Natural killer cell treated with Interleukin-12 subunit alpha and Interleukin-12 subunit beta and Interleukin-15 and Interleukin-18, amount 100 ng/mL, for 72 hours (primary cell): ENCODE results near the gene RALGDS. TPM values are rescaled to one million over a fixed set of nuclear protein-coding genes. Genes with fewer than 3 reads are reported as not detected.

Experiments
- ATAC-seq, 2 donors: fragments of 150-1000 bp; cut with Tn5 transposase in 1 of 2; sonication (Bioruptor Pico), chemical (Tn5 transposase) in 1 of 2; 2 replicates each; pipeline ENCODE4 v1.10.0; 2021
- DNase-seq: peaks from one replicate; pipeline ENCODE4 v3.0.0; 2022; ENCODE audit warnings: low spot score
- H3K27ac Mint-ChIP-seq, 2 donors: 1 replicate in 1 of 2; 2 replicates in 1 of 2; pipeline ENCODE4 v1.8.0; 2022; ENCODE audit warnings: mixed read lengths in 2 of 2, mild to moderate bottlenecking in 1 of 2, moderate library complexity in 1 of 2
- H3K27me3 Mint-ChIP-seq, 2 donors: 1 replicate in 1 of 2; 2 replicates in 1 of 2; pipeline ENCODE4 v1.8.0; 2022; ENCODE audit warnings: mixed read lengths in 2 of 2
- H3K36me3 Mint-ChIP-seq: one replicate; pipeline ENCODE4 v1.8.0; 2022; ENCODE audit warnings: mixed read lengths
- H3K4me1 Mint-ChIP-seq, 2 donors: 1 replicate in 1 of 2; 2 replicates in 1 of 2; pipeline ENCODE4 v1.8.0; 2022; ENCODE audit warnings: low read depth in 2 of 2, mixed read lengths in 2 of 2, mild to moderate bottlenecking in 1 of 2
- H3K4me3 Mint-ChIP-seq: one replicate; pipeline ENCODE4 v1.8.0; 2022; ENCODE audit warnings: mixed read lengths
- H3K9me3 Mint-ChIP-seq: 2 replicates; pipeline ENCODE4 v1.8.0; 2022; ENCODE audit warnings: mixed read lengths
- total RNA-seq, 2 donors: library from RNA; stranded (reverse); gene quantifications; one replicate each; pipeline ENCODE4 v1.2.3, GENCODE V29; 2022

Gene RALGDS
- total RNA-seq, 2 donors from 2014 or later: 138 to 159 TPM

DNA sequence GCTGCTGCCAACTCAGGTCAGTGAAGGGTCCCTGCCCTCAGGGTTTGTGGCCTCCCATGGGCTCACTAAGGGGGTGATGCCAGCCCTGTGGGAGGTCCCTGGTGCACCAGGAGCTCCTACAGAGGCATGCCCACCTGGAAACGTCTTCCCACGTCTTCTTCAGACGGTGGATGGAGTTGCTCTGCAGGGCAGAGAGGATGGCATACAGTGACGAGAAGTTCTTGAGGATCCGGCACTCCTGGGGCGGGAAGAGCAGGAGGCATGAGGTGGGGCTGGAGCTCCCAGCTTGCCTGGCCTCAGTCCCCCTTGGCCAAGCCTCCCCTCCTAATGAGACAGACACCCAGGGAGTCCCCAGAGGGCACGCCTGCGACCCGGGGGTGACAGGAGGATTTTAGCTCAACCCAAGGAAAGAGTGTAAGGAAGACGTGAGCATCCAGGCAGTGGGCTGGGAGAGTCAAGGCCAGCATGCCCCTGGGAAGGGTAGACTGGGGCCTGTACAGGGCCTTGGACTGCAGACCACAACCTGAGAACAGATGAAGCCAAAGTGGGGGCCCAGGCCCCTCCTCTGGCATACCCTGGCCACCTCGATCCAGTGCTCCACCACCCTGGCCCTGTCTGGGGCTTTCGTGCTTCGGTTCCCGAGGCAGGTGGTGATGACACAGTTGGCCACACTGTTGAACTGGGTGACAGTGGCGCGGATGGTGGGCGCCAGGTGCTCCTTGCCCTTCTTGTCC is 14.4 kb downstream of the RALGDS start:
- DNase-seq: peak; percentile 42
- Mint-ChIP-seq H3K4me3 (no peak overlapping the region), H3K4me1 (peaks cover 8 to 14% of the 10 kb centered on the region in 2 donors), H3K36me3 (no peaks in the 10 kb centered on the region), H3K9me3 (no peaks in the 10 kb centered on the region), H3K27ac (peak overlapping the region; percentile 31 to 74), H3K27me3 (no peaks in the 10 kb centered on the region)
- no peak for ATAC-seq

DNA sequence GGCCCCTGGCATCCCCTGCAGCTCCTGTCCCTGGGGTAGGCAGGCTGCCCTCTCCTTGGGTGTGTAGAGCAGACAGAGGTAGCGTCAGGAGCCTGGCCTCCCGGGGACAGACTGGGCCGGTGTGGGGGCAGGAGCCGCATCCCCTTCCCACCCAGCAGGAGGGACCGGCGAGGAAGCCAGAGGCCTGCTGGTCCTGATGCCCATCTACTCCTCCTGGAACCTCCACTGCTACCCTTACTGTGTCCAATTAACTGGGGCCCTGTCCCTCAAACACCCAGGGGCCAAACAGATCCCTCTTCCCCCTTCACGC is 15.6 kb downstream of the RALGDS start:
- H3K27ac Mint-ChIP-seq: no peak overlapping the region
- no peaks in the 10 kb centered on the region for H3K36me3 Mint-ChIP-seq
- no peak overlapping the region for H3K4me3 Mint-ChIP-seq
- H3K4me1 Mint-ChIP-seq: peaks cover 5 to 11% of the 10 kb centered on the region in 2 donors
- no peaks in the 10 kb centered on the region for H3K9me3 Mint-ChIP-seq
- ATAC-seq (no peak), DNase-seq (peak; percentile 32)
- H3K27me3 Mint-ChIP-seq: no peaks in the 10 kb centered on the region

DNA sequence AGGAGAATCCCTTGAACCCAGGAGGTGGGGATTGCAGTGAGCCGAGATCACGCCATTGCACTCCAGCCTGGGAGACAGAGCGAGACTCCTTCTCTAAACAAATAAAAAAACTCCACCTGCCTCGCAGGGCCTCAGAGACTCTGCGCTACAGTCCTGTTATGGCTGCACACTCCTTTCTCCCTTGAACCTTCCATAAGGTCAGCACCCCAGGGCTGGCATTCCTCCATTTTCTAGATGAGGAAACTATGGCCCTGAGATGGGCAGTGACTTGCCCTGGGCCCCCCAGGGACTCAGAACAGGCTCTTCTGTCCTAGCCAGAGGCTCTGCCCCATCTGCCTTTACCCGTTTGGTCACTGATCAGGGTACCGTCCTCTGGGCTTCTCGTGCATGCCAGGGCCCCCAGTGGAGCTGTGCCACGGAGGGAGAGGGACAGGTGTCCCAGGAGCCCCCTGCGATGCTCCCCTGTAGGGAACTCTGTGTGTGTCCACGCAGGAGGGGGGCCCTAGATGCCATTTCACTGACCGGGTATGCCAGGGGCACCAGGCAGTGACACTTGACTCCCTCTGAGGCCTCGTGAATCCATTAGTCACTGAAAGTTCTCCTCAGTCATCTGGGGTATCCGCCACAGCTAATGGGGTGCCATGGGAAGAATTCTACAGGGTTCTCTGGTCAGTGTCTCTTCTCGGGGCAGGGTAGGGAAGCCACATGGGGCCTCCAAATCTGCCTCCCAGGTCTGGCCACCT is 16.2 kb downstream of the RALGDS start:
- Mint-ChIP-seq H3K4me1 (peaks cover under 1 to 6% of the 10 kb centered on the region in 2 donors), H3K27me3 (no peaks in the 10 kb centered on the region), H3K36me3 (no peaks in the 10 kb centered on the region), H3K27ac (no peak overlapping the region), H3K9me3 (no peaks in the 10 kb centered on the region), H3K4me3 (no peak overlapping the region)
- ATAC-seq (no peak), DNase-seq (peak; percentile 18)

DNA sequence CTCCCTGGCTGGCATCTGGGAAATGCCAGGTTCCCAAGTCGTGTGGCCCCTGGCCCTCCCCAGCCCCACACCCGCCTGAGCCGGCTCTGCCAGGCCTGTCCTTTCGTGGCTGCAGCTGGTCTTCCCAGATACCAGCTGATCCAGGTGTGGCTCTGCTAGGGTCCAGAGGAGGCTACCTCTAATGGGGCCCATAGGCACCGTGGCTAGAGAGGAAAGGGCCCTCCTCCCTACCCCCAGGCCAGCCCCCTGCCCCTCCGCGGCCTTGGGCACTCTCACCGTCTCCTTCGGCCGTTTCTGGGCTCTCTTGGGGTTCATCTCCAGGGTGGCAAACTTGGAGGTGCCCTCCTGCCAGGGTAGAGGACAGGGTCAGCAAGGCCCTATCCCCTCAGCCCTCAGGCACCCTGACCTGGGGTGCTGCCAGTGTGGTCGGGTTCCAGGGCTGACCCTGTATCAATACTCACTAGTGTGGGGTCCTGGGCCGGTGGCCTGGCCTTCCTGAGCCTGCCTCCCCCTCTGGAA is 17.0 kb downstream of the RALGDS start:
- H3K9me3 Mint-ChIP-seq: no peaks in the 10 kb centered on the region
- peaks cover 0 to 6% of the 10 kb centered on the region in 2 donors for H3K4me1 Mint-ChIP-seq
- no peak for ATAC-seq
- H3K36me3 Mint-ChIP-seq: no peaks in the 10 kb centered on the region
- H3K27me3 Mint-ChIP-seq: no peaks in the 10 kb centered on the region
- no peak overlapping the region for H3K4me3 Mint-ChIP-seq
- DNase-seq: peak; percentile 56
- no peak overlapping the region for H3K27ac Mint-ChIP-seq

DNA sequence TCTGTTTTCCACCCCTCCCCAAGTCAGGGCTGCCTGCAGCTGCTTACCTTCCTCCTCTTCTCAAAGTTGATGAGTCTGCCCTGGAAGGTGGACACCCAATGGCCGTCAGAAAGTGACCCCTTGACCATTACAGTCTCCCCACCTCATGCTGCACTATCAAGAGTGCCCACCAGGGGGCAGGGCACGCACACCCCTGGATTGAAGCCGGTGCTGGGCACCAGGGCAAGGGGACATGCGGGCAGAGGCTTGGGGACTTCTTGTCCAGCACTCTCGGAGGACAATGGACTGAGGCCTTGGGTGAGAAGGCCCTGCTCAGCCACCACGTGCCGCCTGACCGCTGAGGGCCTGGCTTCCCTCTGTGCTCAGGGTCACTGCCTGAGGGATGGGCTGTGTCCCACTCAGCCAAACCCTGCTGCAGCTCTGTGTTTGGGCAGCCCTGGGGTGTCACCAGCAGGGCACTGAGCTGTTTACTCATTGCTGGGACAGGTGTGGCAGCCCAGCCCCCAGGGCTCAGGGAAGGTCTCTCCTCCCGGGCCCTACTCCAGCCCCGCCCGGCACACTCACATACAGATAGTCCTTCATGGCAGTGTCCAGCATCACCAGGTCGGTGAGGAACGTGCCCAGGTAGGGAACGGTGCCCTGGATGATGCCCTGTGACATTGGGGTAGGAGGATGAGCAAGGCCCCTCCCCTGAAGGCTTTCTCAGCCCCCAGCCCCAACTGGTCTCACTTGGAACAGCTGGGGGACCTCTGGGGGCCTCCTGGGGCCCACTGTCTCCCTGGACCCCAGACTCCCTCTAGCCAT is 17.7 kb downstream of the RALGDS start:
- H3K36me3 Mint-ChIP-seq: no peaks in the 10 kb centered on the region
- no peaks in the 10 kb centered on the region for H3K27me3 Mint-ChIP-seq
- peak overlapping the region; percentile 50 to 69 for H3K27ac Mint-ChIP-seq
- H3K4me3 Mint-ChIP-seq: no peak overlapping the region
- ATAC-seq: peak; percentile 60 to 74
- H3K4me1 Mint-ChIP-seq: peaks cover 0 to 6% of the 10 kb centered on the region in 2 donors
- DNase-seq: peak; percentile 71
- no peaks in the 10 kb centered on the region for H3K9me3 Mint-ChIP-seq

DNA sequence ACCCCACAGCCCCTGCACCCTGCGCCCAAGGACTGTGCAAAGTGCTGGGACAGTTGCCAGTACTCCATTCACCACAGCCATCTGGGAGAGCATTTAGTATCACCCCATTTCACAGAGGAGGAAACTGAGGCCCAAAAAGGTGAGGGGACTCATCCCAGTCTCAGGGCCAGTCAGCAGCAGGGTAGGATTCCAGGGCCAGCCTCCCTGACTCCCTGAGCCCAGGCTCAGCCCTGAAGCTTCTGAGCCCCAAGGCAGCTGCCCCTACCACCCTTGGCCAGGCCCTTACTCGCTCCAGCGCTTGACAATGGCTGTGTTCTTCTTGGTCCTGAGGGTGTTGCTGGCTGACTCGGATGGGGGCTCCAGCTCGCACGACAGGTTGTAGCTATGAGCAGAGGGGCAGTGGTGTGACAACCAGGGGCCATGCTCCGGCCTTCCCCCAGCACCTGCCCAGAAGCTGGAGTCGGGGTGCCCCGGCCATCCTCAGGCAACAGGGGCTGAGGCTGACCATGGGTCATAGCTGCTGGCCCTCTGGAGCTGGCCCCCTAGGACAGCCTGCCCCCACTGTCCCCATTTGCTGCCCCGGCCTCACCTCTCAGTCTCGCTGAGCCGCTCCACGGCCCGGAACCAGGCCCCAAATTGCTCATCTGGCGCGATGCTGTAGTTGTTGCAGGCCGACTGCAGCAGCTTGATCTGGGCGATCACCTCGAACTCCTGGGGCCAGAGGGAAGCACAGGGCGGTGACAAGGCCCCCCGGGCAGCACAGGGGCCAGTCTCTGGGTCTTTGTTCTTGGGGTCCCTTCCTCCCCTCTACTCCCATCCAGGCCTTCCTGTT is 18.6 kb downstream of the RALGDS start:
- DNase-seq (peak; percentile 56), ATAC-seq (no peak)
- peaks cover 0 to 6% of the 10 kb centered on the region in 2 donors for H3K4me1 Mint-ChIP-seq
- H3K27ac Mint-ChIP-seq: peak overlapping the region; percentile 50 to 69
- no peak overlapping the region for H3K4me3 Mint-ChIP-seq
- no peaks in the 10 kb centered on the region for H3K36me3 Mint-ChIP-seq
- H3K9me3 Mint-ChIP-seq: no peaks in the 10 kb centered on the region
- no peaks in the 10 kb centered on the region for H3K27me3 Mint-ChIP-seq

DNA sequence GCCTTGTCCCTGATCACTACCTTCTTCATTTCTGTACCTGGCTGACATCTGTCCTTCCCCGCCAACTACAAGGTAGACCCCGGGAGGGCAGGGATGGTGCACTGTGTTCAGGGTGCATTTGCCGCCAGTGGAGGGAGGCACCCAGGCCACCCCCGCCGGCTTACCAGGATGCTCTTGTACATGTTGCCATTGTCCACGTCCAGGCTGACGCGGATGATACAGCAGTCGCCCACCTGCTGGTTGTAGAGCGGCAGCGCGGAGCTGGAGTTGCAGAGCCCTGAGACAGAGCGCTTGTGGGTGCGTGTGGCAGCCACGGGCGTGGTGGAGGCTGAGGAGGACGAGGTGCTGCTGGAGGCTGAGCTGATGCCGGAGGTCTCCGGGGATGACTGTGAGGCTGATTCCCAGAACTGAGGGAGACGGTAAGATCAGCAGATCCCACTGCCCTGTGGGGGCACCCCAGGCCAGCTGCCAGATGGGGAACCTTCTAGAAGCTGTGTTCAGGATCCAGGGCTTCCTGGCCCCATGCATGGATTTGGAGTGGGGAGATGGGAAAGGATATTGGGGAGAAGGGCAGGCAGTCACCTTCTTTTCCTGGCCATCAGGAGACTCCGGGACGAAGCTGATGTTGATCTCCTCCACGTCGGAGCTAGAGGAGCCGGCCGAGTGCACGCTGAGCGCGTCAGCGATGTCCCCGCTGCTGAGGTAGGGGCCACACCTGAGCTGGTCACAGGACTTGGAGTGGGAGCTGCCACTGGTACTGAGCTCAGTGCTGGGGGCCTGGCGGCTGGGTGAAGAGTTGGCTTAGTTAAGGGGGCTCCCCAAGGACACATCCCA is 19.5 kb downstream of the RALGDS start:
- no peaks in the 10 kb centered on the region for H3K27me3 Mint-ChIP-seq
- H3K4me1 Mint-ChIP-seq: peaks cover 0 to 6% of the 10 kb centered on the region in 2 donors
- ATAC-seq: no peak
- peak; percentile 54 for DNase-seq
- H3K27ac Mint-ChIP-seq: peak overlapping the region in 1 of 2 donors; percentile 43
- no peaks in the 10 kb centered on the region for H3K9me3 Mint-ChIP-seq
- H3K36me3 Mint-ChIP-seq: peaks cover 2% of the 10 kb centered on the region
- no peak overlapping the region for H3K4me3 Mint-ChIP-seq

DNA sequence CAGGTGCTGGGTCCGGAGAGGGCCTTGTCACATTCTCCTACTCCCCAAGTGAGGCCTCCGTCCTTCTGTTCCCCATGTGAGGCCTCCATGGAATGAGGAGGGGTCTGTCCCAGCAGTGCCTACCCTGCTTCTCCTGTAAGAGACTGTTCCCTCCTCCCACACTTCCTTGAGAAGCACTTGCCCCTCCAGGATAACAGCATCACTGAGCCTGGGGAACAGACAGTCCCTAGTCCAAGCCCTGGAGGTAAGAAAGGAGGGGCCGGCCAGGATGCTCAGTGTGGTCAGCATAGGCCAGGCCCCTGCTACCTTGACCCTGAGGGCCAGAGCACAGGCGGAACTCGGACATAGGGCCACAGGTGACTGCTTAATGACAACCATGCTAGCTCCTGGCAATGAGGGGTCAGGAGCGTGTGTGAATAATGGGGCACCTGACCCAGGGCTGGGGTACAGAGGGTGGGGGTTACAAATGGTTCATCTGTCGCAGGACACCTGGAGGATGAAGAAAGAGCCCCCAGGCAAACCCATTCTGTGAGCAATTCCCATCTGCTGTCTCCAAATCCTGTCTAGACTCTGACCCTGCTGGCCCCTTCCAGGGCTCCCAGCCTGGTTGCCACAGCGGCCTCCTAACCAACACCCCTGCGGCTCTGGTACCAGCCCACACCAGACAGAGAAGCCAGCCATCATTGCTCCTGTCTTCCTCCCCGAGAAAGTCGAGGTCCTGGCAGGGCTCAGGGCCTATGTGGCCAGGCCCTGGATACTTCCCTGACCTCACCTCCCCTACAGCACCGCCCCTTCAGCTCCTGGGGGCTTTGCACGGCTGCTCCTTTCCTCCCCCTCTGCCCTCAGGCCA is 20.3 kb downstream of the RALGDS start:
- ATAC-seq: no peak
- Mint-ChIP-seq H3K4me1 (peaks cover 0 to 6% of the 10 kb centered on the region in 2 donors), H3K9me3 (peaks cover 7% of the 10 kb centered on the region), H3K36me3 (peaks cover 11% of the 10 kb centered on the region), H3K27me3 (no peaks in the 10 kb centered on the region), H3K4me3 (no peak overlapping the region), H3K27ac (peak overlapping the region in 1 of 2 donors; percentile 43)
- peak; percentile 10 for DNase-seq

DNA sequence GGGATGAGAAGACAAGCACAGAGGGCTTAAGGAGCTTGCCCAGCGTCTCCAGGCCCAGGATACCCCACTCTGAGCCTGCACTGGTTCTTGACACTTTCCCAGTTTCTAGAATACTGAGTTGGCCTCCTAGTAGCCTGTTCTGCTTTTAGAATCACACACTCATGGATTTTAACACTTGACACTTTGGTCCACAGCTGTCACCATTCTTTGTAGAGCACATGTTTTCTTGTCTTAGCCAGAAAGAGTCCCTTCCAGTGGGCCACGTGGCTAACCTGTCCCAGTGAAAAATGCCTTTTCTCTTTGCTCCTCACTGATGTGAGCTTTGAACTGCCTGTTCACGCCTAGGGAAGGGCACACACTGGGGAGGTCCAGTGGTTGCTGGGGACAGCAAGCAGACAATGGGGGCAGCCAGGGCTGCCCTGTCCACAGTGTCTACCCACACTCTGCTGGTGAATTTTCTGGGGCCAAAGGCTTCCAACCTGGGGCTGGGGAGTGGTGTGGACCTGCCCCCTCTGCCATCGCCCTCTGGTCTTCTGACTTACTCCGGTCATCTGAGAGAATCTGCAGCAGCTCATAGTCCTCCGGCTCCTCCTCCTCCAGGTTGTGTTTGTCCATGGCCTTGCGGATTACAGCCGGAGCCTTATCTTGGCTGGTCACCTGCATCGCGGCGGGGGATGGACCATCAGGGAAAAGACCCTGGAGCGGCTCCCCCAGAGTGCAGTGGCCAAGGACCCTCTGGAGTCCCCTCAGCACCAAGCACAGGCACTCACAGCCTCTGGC is 21.1 kb downstream of the RALGDS start:
- ATAC-seq (no peak), DNase-seq (peak; percentile 54)
- Mint-ChIP-seq H3K27ac (no peak overlapping the region), H3K4me1 (peaks cover 0 to 6% of the 10 kb centered on the region in 2 donors), H3K4me3 (no peak overlapping the region), H3K27me3 (no peaks in the 10 kb centered on the region), H3K36me3 (peaks cover 11% of the 10 kb centered on the region), H3K9me3 (peaks cover 7% of the 10 kb centered on the region)

DNA sequence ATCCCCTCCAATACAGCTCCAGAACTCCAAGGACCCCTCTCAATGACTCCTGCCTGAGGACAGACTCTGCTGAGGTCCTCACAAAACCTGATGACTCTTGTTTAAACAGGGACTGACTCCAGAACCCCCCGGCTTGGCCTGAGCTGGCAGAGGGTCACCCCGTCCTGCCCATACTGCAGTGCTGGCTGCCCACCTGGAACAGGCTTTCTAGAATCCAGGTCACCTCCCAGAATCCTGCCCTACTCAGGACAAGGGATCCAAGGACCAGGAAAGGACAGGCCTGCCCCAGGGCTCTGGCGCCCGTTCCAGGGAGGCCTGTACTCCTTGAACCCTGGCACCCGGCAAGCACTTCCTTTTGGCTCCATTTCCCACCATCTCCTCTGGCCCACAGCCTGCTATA is 22.2 kb downstream of the RALGDS start:
- peaks cover 7% of the 10 kb centered on the region for H3K9me3 Mint-ChIP-seq
- H3K27me3 Mint-ChIP-seq: no peaks in the 10 kb centered on the region
- ATAC-seq (no peak), DNase-seq (peak; percentile 35)
- H3K4me1 Mint-ChIP-seq: peaks cover 0 to 6% of the 10 kb centered on the region in 2 donors
- H3K4me3 Mint-ChIP-seq: no peak overlapping the region
- no peak overlapping the region for H3K27ac Mint-ChIP-seq
- peaks cover 11% of the 10 kb centered on the region for H3K36me3 Mint-ChIP-seq

DNA sequence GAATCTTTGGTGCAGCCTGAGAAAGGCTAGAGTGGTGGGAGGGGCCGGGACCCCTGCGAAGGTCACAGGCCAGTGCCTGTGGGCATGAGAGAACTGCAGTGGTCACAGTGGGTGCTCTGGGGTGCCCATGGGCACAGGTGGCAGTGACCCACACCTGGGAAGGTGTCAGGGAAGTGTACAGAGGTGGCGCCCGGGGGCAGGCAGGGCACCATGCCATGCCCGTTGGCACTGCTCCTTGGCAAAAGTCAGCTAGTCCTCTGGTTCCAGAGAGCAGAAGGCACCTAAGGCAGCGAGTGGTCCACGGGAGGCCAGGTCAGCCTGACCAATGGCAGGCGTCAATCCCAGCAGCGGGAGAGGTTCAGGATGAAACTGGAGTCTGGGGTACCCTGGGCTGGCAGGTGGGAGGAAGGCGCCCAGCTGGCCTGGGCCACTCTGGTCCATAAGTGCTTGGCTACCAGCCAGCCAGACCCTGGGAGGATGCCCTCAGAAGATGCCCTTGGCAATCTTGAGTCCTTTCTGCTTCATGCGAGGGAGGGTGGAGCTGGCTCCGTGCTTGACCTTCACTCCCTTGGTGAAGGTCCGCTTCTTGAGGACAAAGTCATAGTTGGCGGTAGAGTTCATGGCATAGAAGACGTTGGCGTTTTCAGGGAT is 22.8 kb downstream of the RALGDS start:
- peaks cover 11% of the 10 kb centered on the region for H3K36me3 Mint-ChIP-seq

More for the DNA sequence above, 22.8 kb downstream of the RALGDS start:
- DNase-seq: peak; percentile 54
- Mint-ChIP-seq H3K27me3 (no peaks in the 10 kb centered on the region), H3K4me1 (peaks cover 0 to 6% of the 10 kb centered on the region in 2 donors), H3K27ac (no peak overlapping the region), H3K4me3 (no peak overlapping the region), H3K9me3 (peaks cover 7% of the 10 kb centered on the region)
- ATAC-seq: no peak
